ENCODE data around the gene CCNB1. TPM values are rescaled to one million over a fixed set of nuclear protein-coding genes. Genes with fewer than 3 reads are reported as not detected.
"Not testable (repeated sequence)": the region's sequence is repeated elsewhere in the genome, so short reads cannot be mapped to it uniquely, and the experiment has no call there.

CCNB1 gene
- polyA plus RNA-seq, 1 donor from 2014 or later, result 13.0 TPM

- H3K4me3 ChIP-seq (ENCODE audit: low read length), result no peak overlapping the region
- no peaks in the 10 kb centered on the region for H3K9me2 ChIP-seq (ENCODE audit: insufficient read depth, low read length)
- H3K4me2 ChIP-seq (ENCODE audit: low read length), result no peak overlapping the region
- no peaks in the 10 kb centered on the region for H4K20me1 ChIP-seq (ENCODE audit: insufficient read depth)
- TF ChIP-seq EZH2 (IDR thresholded peaks at IDR 0.05; ENCODE audit: borderline replicate concordance, insufficient read depth, low read length, poor library complexity, severe bottlenecking) (no peak), MXI1 (conservative IDR thresholded peaks at IDR 0.05; ENCODE audit: poor library complexity, severe bottlenecking) (no peak), RAD21 (conservative IDR thresholded peaks at IDR 0.05) (no peak), POLR2AphosphoS5 (IDR thresholded peaks at IDR 0.05) (no peak), REST (IDR thresholded peaks at IDR 0.05; ENCODE audit: borderline replicate concordance) (no peak), SMC3 (conservative IDR thresholded peaks at IDR 0.05; ENCODE audit: poor library complexity) (no peak), TAF1 (IDR thresholded peaks at IDR 0.05; ENCODE audit: low read depth) (no peak), EP300 (conservative IDR thresholded peaks at IDR 0.05; ENCODE audit: poor library complexity, severe bottlenecking) (no peak)
- TF ChIP-seq, protein P1, sequence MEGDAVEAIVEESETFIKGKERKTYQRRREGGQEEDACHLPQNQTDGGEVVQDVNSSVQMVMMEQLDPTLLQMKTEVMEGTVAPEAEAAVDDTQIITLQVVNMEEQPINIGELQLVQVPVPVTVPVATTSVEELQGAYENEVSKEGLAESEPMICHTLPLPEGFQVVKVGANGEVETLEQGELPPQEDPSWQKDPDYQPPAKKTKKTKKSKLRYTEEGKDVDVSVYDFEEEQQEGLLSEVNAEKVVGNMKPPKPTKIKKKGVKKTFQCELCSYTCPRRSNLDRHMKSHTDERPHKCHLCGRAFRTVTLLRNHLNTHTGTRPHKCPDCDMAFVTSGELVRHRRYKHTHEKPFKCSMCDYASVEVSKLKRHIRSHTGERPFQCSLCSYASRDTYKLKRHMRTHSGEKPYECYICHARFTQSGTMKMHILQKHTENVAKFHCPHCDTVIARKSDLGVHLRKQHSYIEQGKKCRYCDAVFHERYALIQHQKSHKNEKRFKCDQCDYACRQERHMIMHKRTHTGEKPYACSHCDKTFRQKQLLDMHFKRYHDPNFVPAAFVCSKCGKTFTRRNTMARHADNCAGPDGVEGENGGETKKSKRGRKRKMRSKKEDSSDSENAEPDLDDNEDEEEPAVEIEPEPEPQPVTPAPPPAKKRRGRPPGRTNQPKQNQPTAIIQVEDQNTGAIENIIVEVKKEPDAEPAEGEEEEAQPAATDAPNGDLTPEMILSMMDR (IDR thresholded peaks at IDR 0.05; ENCODE audit: poor library complexity, severe bottlenecking), result no peak
- H3K9me3 ChIP-seq (ENCODE audit: low read length), result peaks cover 5% of the 10 kb centered on the region
- H3K9ac ChIP-seq (ENCODE audit: low read length), result no peak overlapping the region
- no peak overlapping the region for H2AFZ ChIP-seq (ENCODE audit: low read depth, low read length)
- no peak overlapping the region for H3K27ac ChIP-seq (ENCODE audit: low read length)
- H3K79me2 ChIP-seq (replicated peaks; ENCODE audit: insufficient read depth, low read length), result no peaks in the 10 kb centered on the region
- H3F3A ChIP-seq (ENCODE audit: insufficient read depth, low read length, poor library complexity, severe bottlenecking), result no peaks in the 10 kb centered on the region
- H3K27me3 ChIP-seq (ENCODE audit: insufficient read depth, low read depth, low read length), result no peaks in the 10 kb centered on the region
- H3K36me3 ChIP-seq (ENCODE audit: insufficient read depth, low read length), result peaks cover 5% of the 10 kb centered on the region
These were observed 29.1 kb upstream of the CCNB1 start for GRCh38 chr5:69137807-69138206.

GRCh38 chr5:69138766-69139165 lies 28.2 kb upstream of the CCNB1 start:
- H3K4me2 ChIP-seq (ENCODE audit: low read length), result no peak overlapping the region
- no peaks in the 10 kb centered on the region for H4K20me1 ChIP-seq (ENCODE audit: insufficient read depth)
- H3K79me2 ChIP-seq (replicated peaks; ENCODE audit: insufficient read depth, low read length), result no peaks in the 10 kb centered on the region
- H3K36me3 ChIP-seq (ENCODE audit: insufficient read depth, low read length), result no peaks in the 10 kb centered on the region
- H3K27ac ChIP-seq (ENCODE audit: low read length), result no peak overlapping the region
- no peaks in the 10 kb centered on the region for H3K9me2 ChIP-seq (ENCODE audit: insufficient read depth, low read length)
- no peak for TF ChIP-seq RAD21 (conservative IDR thresholded peaks at IDR 0.05)
- TF ChIP-seq TAF1 (IDR thresholded peaks at IDR 0.05; ENCODE audit: low read depth), result no peak
- TF ChIP-seq SMC3 (conservative IDR thresholded peaks at IDR 0.05; ENCODE audit: poor library complexity), result no peak
- no peak for TF ChIP-seq EP300 (conservative IDR thresholded peaks at IDR 0.05; ENCODE audit: poor library complexity, severe bottlenecking)
- no peak for TF ChIP-seq POLR2AphosphoS5 (IDR thresholded peaks at IDR 0.05)
- no peak for TF ChIP-seq MXI1 (conservative IDR thresholded peaks at IDR 0.05; ENCODE audit: poor library complexity, severe bottlenecking)
- TF ChIP-seq EZH2 (IDR thresholded peaks at IDR 0.05; ENCODE audit: borderline replicate concordance, insufficient read depth, low read length, poor library complexity, severe bottlenecking), result no peak
- no peak for TF ChIP-seq REST (IDR thresholded peaks at IDR 0.05; ENCODE audit: borderline replicate concordance)
- TF ChIP-seq, protein P1 (IDR thresholded peaks at IDR 0.05; ENCODE audit: poor library complexity, severe bottlenecking), result no peak
- H3K9ac ChIP-seq (ENCODE audit: low read length), result no peak overlapping the region
- H3K4me3 ChIP-seq (ENCODE audit: low read length), result no peak overlapping the region
- H3F3A ChIP-seq (ENCODE audit: insufficient read depth, low read length, poor library complexity, severe bottlenecking), result no peaks in the 10 kb centered on the region
- no peak overlapping the region for H2AFZ ChIP-seq (ENCODE audit: low read depth, low read length)
- no peaks in the 10 kb centered on the region for H3K27me3 ChIP-seq (ENCODE audit: insufficient read depth, low read depth, low read length)
- H3K9me3 ChIP-seq (ENCODE audit: low read length), result peaks cover 5% of the 10 kb centered on the region

GRCh38 chr5:69140239-69140638 lies 26.7 kb upstream of the CCNB1 start:
- H3K9me2 ChIP-seq (ENCODE audit: insufficient read depth, low read length); H3K79me2 ChIP-seq (replicated peaks; ENCODE audit: insufficient read depth, low read length); H3K9ac ChIP-seq (ENCODE audit: low read length); H4K20me1 ChIP-seq (ENCODE audit: insufficient read depth); H3K9me3 ChIP-seq (ENCODE audit: low read length); H2AFZ ChIP-seq (ENCODE audit: low read depth, low read length); H3K27ac ChIP-seq (ENCODE audit: low read length); H3K4me2 ChIP-seq (ENCODE audit: low read length); H3F3A ChIP-seq (ENCODE audit: insufficient read depth, low read length, poor library complexity, severe bottlenecking); H3K4me3 ChIP-seq (ENCODE audit: low read length); H3K36me3 ChIP-seq (ENCODE audit: insufficient read depth, low read length); H3K27me3 ChIP-seq (ENCODE audit: insufficient read depth, low read depth, low read length): not testable (repeated sequence)

Data from neural cell (in vitro differentiated cells).